GM12878 (cell line): ENCODE data around the gene CAPZB. TPM values are rescaled to one million over a fixed set of nuclear protein-coding genes. Genes with fewer than 3 reads are reported as not detected.
"Not testable (repeated sequence)": the region's sequence is repeated elsewhere in the genome, so short reads cannot be mapped to it uniquely, and the experiment has no call there.

ENCODE experiments used
- ATAC-seq: fragments of 200-7000 bp; cut with Tn5 transposase; 3 replicates; pipeline ENCODE4 v1.9.1; 2020; ENCODE audit warnings: mild to moderate bottlenecking, moderate library complexity
- BruUV-seq: library from RNA; stranded (reverse); fragments of 400-500 nt; replicated peaks from 2 replicates; lab custom pipeline; 2021; lab: Mats Ljungman, UMichigan
- CTCF ChIA-PET: fragments of 300-600 bp; sonication (Branson Sonifier 250); formaldehyde crosslinking; extraction: SDS; loops from one replicate; lab custom pipeline; 2021; ENCODE audit warnings: inconsistent platforms; lab: Yijun Ruan, JAX
- POLR2A ChIA-PET: fragments of 350-600 bp; formaldehyde crosslinking; extraction: SDS; loops from one replicate; lab custom pipeline; 2021; ENCODE audit warnings: inconsistent platforms; lab: Charles Lee
- RAD21 ChIA-PET: fragments of 300-600 bp; sonication (Branson Sonifier 250); formaldehyde crosslinking; loops from one replicate; lab custom pipeline; 2023; ENCODE audit warnings: antibody characterized with exemption; ENCODE audit not compliant: unreplicated experiment; lab: Charles Lee
- SMC1A ChIA-PET: fragments of 300-600 bp; sonication (Branson Sonifier 250); formaldehyde crosslinking; loops from one replicate; lab custom pipeline; 2023; ENCODE audit not compliant: unreplicated experiment, uncharacterized antibody; lab: Charles Lee
- DNase-seq: peaks from one replicate; pipeline ENCODE4 v3.0.0-alpha.2; 2011; ENCODE audit warnings: low read depth, low spot score
- FAIRE-seq: peaks from 3 replicates; lab custom pipeline; 2011; peaks lifted over from hg19 to GRCh38; lab: Jason Lieb, UNC
- H2AFZ ChIP-seq: 2 replicates; pipeline ENCODE4 v1.6.0; 2011; ENCODE audit warnings: low read depth, low read length, control low read depth; ENCODE audit not compliant: control insufficient read depth
- H3K27ac ChIP-seq: 2 replicates; pipeline ENCODE4 v1.5.1; 2011; ENCODE audit warnings: control low read depth; ENCODE audit not compliant: control insufficient read depth, insufficient read depth
- H3K27me3 ChIP-seq, 2 experiments: replicated peaks in 1 of 2; 2 replicates each; pipeline versions ENCODE4 v1.6.0 to v1.6.1; 2011; ENCODE audit warnings: low read length in 1 of 2; ENCODE audit not compliant: control insufficient read depth in 2 of 2, insufficient read depth in 2 of 2
- H3K36me3 ChIP-seq, 2 experiments: 2 replicates each; pipeline ENCODE4 v1.5.1; 2011; ENCODE audit warnings: low read length in 1 of 2; ENCODE audit not compliant: control insufficient read depth in 2 of 2, insufficient read depth in 2 of 2
- H3K4me1 ChIP-seq: 2 replicates; pipeline ENCODE4 v1.6.1; 2011; ENCODE audit warnings: mild to moderate bottlenecking, low read length, moderate library complexity, mixed read lengths; ENCODE audit not compliant: control insufficient read depth, insufficient read depth
- H3K4me2 ChIP-seq: 2 replicates; pipeline ENCODE4 v1.6.0; 2011; ENCODE audit warnings: control low read depth; ENCODE audit not compliant: control insufficient read depth, insufficient read depth
- H3K4me3 ChIP-seq: fragments of 200-600 bp; sonication (generic); 2 replicates; pipeline ENCODE4 v1.5.1; 2016
- H3K79me2 ChIP-seq: 2 replicates; pipeline ENCODE4 v1.6.0; 2011; ENCODE audit warnings: low read length; ENCODE audit not compliant: control insufficient read depth, insufficient read depth
- H3K9ac ChIP-seq: 2 replicates; pipeline ENCODE4 v1.8.0; 2011; ENCODE audit warnings: low read length, control low read depth, mixed read lengths; ENCODE audit not compliant: control insufficient read depth, insufficient read depth
- H3K9me3 ChIP-seq: replicated peaks from 3 replicates; pipeline ENCODE4 v1.5.1; 2011; ENCODE audit warnings: mild to moderate bottlenecking, low read length; ENCODE audit not compliant: control insufficient read depth, insufficient read depth
- H4K20me1 ChIP-seq: 2 replicates; pipeline ENCODE4 v1.6.0; 2011; ENCODE audit not compliant: control insufficient read depth, insufficient read depth
- WGBS: methylation state at CpG from one replicate; pipeline ENCODE4 v1.1.6; 2016; ENCODE audit warnings: low lambda C conversion rate; ENCODE audit not compliant: insufficient replicate concordance, insufficient coverage; ENCODE audit errors: missing lambda C conversion rate; 5-methylcytosine and 5-hydroxymethylcytosine counted together
- in situ Hi-C: fragments of 300-500 bp; cut with MboI; formaldehyde crosslinking; loops from 9 replicates; pipeline ENCODE4 v1.14.3; 2018; ENCODE audit warnings: mixed read lengths
- intact Hi-C: fragments of 100-400 bp; cut with micrococcal nuclease; formaldehyde crosslinking; loops from one replicate; pipeline ENCODE4 v1.14.2; 2022; ENCODE audit not compliant: unreplicated experiment
- polyA plus RNA-seq, 11 experiments: library from polyadenylated mRNA; depleted of rRNA in 4 of 11; unstranded in 6 of 11; stranded (reverse) in 5 of 11; fragments of >200 nt; fragmentation: Nextera tagmentation in 4 of 11; fragmentation: Illumina TruSeq in 1 of 11; extraction: Ambion mirVana in 4 of 11; extraction: Trizol in 1 of 11; gene quantifications; 1 replicate in 1 of 11; 2 replicates in 10 of 11; pipeline versions ENCODE4 v1.2.1 to v1.2.3, GENCODE V29; 2011 to 2016; ENCODE audit warnings: inconsistent platforms in 2 of 11, missing spikeins in 2 of 11, low read depth in 1 of 11
- total RNA-seq, 4 experiments: library from RNA; depleted of rRNA in 3 of 4; stranded (reverse); fragments of >200 nt in 3 of 4; fragmentation: Illumina TruSeq in 1 of 4; extraction: Trizol in 1 of 4; gene quantifications; 2 replicates each; pipeline versions ENCODE4 v1.2.1 to v1.2.3, GENCODE V29; 2013 to 2021

The CAPZB gene
- total and polyA plus RNA-seq, 10 of the 15 experiments (the other 5 are each of a cell fraction or from before 2014, with no cell fraction given), result 104 to 454 (median 213) TPM

- H3K27me3 ChIP-seq, H3K36me3 ChIP-seq, BruUV-seq, H3K79me2 ChIP-seq, FAIRE-seq, in situ Hi-C loops, H3K4me2 ChIP-seq, intact Hi-C loops, H3K9me3 ChIP-seq, ATAC-seq, H3K27ac ChIP-seq, H3K9ac ChIP-seq, H3K4me3 ChIP-seq, H3K4me1 ChIP-seq, DNase-seq, H2AFZ ChIP-seq, H4K20me1 ChIP-seq: not testable (repeated sequence)
- ChIA-PET SMC1A (interaction anchor here (1.4 kb wide), 1 partner anchor 13 kb away, joined by 3 read pairs; no protein-coding TSS in a partner anchor), POLR2A (interaction anchor here (0.6 kb wide), 1 partner anchor 53 kb away, joined by 6 read pairs; no protein-coding TSS in a partner anchor), RAD21 (interaction anchor here (1.2 kb wide), 1 partner anchor 13 kb away, joined by 3 read pairs; no protein-coding TSS in a partner anchor), CTCF (interaction anchor here (1.0 to 2.8 kb wide), 4 partner anchors 10 to 154 kb away, joined by 3 to 10 read pairs (median 4); no protein-coding TSS in a partner anchor)
- 12% methylated on average over 2 of the region's 2 CpGs for WGBS
These were observed 14.5 kb upstream of the CAPZB start for GRCh38 chr1:19499887-19500286.

GRCh38 chr1:19497443-19497842 lies 12.1 kb upstream of the CAPZB start:
- DNase-seq, H3K4me3 ChIP-seq, H3K27ac ChIP-seq, H3K9ac ChIP-seq, H3K36me3 ChIP-seq, H3K79me2 ChIP-seq, BruUV-seq, H3K4me2 ChIP-seq, RAD21 ChIA-PET, CTCF ChIA-PET, H2AFZ ChIP-seq, H3K4me1 ChIP-seq, in situ Hi-C loops, SMC1A ChIA-PET, FAIRE-seq, H4K20me1 ChIP-seq, H3K27me3 ChIP-seq, H3K9me3 ChIP-seq, intact Hi-C loops, ATAC-seq: not testable (repeated sequence)
- WGBS, result 61% methylated on average over 4 of the region's 4 CpGs
- POLR2A ChIA-PET, result interaction anchor here (0.6 kb wide), 1 partner anchor 50 kb away, joined by 3 read pairs; no protein-coding TSS in a partner anchor
